ENCODE results near the gene SOX15.
A peak's percentile ranks its signal among the peaks of the same experiment; 100 is the strongest.

SOX15 gene

DNA sequence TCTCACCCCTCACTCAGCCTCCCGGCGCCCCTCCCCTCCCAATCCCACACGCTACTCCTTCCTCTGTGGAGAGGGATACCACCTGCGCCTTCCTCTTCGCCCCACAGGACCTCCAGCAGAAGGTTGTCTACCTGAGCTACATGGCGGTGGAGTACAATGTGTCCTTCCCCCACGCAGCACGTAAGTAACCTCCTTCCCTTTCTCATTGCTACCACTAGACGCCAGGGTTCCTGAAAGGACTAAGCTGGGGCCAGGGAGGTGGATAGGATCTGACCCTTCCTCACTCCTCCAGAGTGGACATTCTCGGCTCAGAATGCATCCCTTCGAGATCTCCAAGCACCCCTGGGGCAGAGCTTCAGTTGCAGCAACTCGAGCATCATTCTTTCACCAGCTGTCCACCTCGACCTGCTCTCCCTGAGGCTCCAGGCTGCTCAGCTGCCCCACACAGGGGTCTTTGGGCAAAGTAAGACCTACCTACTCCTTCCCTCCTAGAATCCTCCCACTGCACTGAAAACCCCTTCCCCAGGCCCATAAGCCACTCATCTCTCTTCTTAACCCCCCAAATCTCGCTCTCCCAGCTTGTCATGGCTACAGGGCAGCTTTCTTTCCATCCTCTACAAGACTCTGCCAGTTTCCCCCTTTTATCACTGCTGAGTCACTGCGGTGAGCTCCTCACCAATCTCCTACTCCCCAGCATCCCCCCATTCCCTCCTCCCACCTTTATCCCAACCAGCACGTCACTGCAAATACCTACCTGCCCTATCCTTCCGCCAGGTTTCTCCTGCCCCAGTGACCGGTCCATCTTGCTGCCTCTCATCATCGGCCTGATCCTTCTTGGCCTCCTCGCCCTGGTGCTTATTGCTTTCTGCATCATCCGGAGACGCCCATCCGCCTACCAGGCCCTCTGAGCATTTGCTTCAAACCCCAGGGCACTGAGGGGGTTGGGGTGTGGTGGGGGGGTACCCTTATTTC is 9.0 kb downstream of the SOX15 start:
- peak in 11 of 42 donors; percentile 11 to 65 (median 34) for DNase-seq
- intact Hi-C loops (cut with DNase I), result loop anchor here (10.0 kb wide), 1 partner anchor 104 kb away; the partner anchor contains the start of genes TP53 and WRAP53

DNA sequence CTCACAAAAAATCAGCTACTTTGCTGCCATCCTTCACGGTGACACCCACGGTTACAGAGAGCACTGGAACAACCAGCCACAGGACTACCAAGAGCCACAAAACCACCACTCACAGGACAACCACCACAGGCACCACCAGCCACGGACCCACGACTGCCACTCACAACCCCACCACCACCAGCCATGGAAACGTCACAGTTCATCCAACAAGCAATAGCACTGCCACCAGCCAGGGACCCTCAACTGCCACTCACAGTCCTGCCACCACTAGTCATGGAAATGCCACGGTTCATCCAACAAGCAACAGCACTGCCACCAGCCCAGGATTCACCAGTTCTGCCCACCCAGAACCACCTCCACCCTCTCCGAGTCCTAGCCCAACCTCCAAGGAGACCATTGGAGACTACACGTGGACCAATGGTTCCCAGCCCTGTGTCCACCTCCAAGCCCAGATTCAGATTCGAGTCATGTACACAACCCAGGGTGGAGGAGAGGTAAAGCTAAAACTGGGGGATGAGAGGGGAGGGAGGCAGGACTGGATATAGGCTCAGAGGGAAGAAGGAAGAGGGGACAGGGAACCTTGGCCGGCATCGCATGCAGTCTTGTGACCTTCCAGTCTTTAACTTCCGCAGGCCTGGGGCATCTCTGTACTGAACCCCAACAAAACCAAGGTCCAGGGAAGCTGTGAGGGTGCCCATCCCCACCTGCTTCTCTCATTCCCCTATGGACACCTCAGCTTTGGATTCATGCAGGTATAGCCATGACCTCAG is 9.9 kb downstream of the SOX15 start:
- DNase-seq, result peak in 1 of 42 donors; percentile 43
- intact Hi-C loops (cut with DNase I), result loop anchor here (10.0 kb wide), 2 partner anchors 105 to 225 kb away; partner anchors contain the start of genes KCTD11, TMEM95, TP53 and WRAP53

DNA sequence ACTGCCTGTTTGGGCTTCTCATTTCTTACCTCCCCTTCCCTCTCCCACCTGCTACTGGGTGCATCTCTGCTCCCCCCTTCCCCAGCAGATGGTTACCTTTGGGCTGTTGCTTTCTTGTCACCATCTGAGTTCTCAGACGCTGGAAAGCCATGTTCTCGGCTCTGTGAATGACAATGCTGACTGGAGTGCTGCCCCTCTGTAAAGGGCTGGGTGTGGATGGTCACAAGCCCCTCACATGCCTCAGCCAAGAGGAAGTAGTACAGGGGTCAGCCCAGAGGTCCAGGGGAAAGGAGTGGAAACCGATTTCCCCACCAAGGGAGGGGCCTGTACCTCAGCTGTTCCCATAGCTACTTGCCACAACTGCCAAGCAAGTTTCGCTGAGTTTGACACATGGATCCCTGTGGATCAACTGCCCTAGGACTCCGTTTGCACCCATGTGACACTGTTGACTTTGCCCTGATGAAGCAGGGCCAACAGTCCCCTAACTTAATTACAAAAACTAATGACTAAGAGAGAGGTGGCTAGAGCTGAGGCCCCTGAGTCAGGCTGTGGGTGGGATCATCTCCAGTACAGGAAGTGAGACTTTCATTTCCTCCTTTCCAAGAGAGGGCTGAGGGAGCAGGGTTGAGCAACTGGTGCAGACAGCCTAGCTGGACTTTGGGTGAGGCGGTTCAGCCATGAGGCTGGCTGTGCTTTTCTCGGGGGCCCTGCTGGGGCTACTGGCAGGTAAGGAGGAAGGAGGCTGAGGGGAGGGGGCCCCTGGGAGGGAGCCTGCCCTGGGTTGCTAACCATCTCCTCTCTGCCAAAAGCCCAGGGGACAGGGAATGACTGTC is 10.7 kb downstream of the SOX15 start, which contains the start of gene CD68:
Gene CD68 (plus strand): TSS at position 638 of the 833 bp plus-strand sequence. CDS start 40 bp downstream, at position 678.
- DNase-seq, result peak in 21 of 42 donors; percentile 24 to 84 (median 54)
- intact Hi-C loops (cut with DNase I), result loop anchor here (10.0 kb wide), 1 partner anchor 224 kb away; the partner anchor contains the start of genes KCTD11 and TMEM95

DNA sequence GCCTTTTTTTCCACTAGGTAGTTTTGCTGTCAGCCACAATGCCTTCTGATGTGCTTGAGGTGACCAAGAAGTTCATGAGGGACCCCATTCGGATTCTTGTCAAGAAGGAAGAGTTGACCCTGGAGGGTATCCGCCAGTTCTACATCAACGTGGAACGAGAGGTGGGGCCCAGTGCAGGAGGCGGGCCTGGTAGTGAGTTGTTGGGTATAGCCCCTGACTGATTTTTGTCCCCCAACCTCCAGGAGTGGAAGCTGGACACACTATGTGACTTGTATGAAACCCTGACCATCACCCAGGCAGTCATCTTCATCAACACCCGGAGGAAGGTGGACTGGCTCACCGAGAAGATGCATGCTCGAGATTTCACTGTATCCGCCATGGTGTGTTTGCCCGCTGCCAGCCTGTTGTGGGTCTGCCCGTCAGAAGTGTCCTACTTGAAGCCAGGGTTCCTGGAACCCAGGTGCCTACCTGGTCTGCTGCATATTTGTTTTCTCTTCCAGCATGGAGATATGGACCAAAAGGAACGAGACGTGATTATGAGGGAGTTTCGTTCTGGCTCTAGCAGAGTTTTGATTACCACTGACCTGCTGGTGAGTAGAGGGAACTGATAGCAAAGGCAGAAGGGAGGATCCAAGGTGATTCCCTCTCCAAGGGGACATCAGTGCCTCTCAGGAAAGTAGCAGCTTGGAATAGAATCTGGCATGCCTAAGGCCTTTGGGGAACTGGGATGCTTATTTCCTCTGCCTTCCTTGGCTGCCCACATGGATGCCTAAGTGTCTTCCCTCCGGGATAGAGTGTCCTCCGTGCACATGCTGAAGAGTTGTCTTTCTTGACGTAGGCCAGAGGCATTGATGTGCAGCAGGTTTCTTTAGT is 12.3 kb downstream of the SOX15 start:
- no peak for DNase-seq
- intact Hi-C loops (cut with DNase I), result loop anchor here (10.0 kb wide), 1 partner anchor 223 kb away; the partner anchor contains the start of genes KCTD11 and TMEM95

DNA sequence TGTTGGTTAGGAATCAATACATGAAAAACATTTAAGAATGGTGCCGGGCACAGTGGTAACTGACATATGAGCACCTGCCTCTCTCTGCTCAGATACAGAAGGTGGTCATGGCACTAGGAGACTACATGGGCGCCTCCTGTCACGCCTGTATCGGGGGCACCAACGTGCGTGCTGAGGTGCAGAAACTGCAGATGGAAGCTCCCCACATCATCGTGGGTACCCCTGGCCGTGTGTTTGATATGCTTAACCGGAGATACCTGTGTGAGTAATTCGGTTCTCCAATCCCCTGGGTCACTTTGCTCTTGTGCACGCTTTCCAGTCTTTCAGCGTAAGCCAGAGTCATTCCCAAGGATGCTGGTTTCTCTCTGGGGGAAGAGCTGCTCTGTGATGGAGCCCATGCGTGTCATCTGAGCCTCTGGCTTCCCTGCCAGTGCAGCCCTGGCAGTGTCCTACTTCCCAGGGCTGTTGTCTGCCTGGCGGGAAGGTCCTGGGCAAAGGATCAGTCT is 13.4 kb downstream of the SOX15 start:
- no peak for DNase-seq
- intact Hi-C loops (cut with DNase I), result loop anchor here (10.0 kb wide), 1 partner anchor 222 kb away; the partner anchor contains the start of genes KCTD11 and TMEM95

DNA sequence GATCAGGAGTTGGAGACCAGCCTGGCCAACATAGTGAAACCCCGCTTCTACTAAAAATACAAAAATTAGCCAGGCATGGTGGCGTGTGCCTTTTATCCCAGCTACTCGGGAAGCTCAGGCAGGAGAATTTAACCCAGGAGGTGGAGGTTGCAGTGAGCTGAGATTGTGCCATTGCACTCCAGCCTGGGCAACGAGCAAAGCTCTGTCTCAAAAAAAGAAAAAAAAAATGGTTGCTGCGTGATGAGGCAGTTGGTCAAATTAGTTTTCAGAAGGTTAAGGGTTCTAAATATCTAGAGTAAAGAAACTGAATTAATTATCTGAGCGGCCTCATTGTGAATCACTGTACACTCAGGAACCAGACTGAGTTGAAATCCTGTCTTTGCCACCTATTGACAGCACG is 13.9 kb downstream of the SOX15 start:
- no peak for DNase-seq
- intact Hi-C loops (cut with DNase I), result loop anchor here (10.0 kb wide), 1 partner anchor 221 kb away; the partner anchor contains the start of genes KCTD11 and TMEM95

DNA sequence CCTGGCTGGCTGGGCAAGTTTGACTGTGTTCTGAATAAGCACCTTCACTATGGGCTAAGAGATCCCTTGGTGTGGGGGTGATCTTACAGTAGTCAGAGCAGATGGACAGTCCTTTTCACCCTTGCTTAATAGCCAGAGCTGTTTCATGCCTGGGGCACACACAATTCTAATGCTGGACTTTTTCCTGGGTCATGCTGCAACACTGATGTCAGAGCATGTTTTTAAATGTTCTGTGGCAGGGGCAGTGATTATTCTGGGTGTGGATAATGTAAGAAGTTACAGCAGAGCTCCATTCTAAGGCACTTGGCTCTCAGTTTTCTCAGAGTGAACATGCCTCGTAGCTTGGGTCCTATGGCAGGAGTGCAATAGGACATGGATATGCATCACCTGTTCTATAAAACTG is 14.4 kb downstream of the SOX15 start:
- intact Hi-C loops (cut with DNase I), result loop anchor here (10.0 kb wide), 1 partner anchor 221 kb away; the partner anchor contains the start of genes KCTD11 and TMEM95
- DNase-seq, result no peak

DNA sequence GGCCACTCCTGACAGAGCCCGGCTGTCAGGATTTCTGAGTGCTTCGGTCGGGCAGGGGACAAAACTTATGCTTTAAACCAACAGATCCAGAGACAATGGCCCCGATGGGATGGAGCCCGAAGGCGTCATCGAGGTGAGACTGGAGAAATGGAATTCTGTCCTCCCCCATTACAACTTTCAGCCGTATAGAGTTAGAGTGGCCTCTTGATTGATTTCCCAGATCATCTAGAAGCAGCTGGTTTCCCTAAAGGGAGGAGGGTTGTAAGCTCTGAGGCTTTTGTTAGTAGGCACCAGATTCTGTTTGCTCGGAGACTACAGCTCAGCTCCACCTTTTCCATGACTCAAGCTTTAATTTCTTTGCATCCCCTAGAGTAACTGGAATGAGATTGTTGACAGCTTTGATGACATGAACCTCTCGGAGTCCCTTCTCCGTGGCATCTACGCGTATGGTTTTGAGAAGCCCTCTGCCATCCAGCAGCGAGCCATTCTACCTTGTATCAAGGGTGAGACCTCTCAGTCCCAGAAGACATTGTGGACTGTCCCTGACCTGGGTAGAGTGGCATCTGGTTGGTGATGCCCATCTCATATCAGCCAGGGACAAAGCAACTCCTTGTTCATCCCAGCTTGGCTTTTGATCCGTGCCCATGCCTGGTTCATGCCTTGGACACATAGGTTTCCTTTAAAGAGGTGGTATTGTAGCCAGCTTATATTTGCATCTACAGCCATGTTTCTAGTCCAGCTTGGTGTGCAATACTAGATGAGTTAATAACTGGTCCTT is 15.5 kb downstream of the SOX15 start:
- no peak for DNase-seq
- intact Hi-C loops (cut with DNase I), result loop anchor here (10.0 kb wide), 1 partner anchor 220 kb away; the partner anchor contains the start of genes KCTD11 and TMEM95

DNA sequence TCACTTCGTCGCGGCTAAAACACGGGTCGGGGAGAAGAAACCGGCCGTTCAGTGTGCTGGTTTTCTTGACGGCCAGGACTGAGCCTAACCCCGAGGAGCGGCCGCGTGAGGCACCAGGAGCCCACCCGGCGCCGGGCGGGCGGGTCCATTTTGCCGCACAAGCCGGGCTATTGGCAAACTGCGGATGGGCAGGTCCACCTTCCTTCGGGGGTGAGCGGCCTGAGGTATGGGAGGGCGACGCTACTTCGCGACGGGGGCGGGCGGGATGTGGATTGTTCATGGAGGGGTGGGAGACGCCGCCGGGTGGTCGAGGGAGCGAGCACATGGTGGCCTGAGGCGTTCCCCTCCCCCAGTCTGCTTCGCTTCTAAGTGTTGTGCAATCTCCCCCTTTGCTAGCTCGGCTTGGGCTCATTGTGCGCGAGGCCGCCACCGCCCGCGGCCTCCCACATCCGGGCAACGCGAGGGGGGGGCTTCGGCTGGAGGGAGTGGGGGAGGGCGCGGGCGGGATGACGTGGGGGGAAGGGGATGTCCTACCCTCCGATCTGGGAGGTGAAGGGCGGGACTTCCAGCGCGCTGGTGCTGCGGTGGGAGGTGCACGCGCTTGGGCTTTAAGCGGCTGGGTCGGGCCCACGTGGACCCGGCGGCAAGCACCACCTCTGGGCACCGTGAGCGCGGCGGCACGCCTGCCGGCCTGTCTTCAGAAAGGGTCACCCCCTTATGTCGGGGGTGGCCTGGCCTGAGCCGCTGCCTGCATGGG is 16.4 kb downstream of the SOX15 start:
- intact Hi-C loops (cut with DNase I), result loop anchor here (10.0 kb wide), 1 partner anchor 219 kb away; the partner anchor contains the start of genes KCTD11 and TMEM95
- peak; percentile 76 to 95 (median 89) for DNase-seq

DNA sequence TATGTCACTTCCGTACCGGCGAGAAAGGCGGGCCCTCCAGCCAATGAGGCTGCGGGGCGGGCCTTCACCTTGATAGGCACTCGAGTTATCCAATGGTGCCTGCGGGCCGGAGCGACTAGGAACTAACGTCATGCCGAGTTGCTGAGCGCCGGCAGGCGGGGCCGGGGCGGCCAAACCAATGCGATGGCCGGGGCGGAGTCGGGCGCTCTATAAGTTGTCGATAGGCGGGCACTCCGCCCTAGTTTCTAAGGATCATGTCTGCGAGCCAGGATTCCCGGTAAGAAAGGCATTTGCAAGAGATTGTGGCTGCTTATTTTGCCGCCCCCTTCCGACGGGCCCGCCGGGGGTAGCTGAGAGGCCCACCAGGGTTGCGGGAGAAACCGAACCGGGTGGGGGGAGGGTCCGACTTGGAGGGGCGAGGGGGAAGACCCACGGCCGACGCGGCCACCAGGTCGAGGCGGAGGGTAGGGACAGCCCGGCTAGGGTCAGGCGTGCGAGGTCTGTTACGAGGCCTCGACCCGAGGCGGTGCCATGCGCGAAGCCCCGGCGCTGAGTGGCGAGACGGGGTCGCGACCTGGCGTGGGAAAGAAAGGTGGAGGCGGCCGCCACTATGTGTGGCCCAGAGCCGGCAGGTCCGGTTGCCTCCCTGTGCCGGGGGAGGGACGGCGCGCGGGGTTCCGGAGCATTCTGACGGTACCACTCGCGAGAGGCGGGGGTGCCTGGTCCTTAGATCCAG is 17.1 kb downstream of the SOX15 start:
- peak; percentile 98 to 100 (median 100) for DNase-seq
- intact Hi-C loops (cut with DNase I), result loop anchor here (10.0 kb wide), 1 partner anchor 218 kb away; the partner anchor contains the start of genes KCTD11 and TMEM95

DNA sequence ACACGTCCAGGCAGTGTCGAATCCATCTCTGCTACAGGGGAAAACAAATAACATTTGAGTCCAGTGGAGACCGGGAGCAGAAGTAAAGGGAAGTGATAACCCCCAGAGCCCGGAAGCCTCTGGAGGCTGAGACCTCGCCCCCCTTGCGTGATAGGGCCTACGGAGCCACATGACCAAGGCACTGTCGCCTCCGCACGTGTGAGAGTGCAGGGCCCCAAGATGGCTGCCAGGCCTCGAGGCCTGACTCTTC is 17.6 kb downstream of the SOX15 start:
- no peak for DNase-seq
- intact Hi-C loops (cut with DNase I), result loop anchor here (10.0 kb wide), 1 partner anchor 217 kb away; the partner anchor contains the start of genes KCTD11 and TMEM95

DNA sequence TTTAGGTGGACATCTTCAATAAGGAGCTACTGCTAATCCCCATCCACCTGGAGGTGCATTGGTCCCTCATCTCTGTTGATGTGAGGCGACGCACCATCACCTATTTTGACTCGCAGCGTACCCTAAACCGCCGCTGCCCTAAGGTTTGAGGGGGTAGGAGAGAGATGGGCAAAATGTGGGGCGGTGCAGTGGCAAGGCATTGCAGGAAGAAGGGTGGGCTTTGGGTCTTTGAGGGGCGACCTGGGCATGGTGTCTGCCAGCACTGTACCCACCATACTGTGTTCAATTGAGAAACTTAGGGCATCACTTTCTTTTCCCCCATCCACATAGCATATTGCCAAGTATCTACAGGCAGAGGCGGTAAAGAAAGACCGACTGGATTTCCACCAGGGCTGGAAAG is 19.5 kb downstream of the SOX15 start:
- no peak for DNase-seq
- intact Hi-C loops (cut with DNase I), result loop anchor here (10.0 kb wide), 1 partner anchor 216 kb away; the partner anchor contains the start of genes KCTD11 and TMEM95

DNA sequence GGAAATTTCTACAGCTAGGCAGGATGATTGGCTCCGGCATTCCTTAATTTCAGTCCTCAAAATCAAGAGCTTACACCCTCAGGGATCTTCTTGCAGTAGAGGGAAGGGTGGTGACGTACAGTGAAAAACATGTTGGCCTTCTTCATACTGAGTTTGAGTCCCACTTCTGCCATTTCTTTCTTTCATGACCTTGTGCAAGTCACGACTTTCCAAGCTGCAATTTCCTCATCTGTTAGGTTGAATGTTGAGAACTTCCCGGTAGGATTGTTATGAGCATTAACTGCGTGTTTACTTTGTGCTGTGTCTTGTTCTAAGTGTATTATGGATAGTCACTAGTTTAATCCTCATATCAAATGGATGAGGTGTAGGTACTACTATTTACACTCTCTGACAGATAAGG is 20.3 kb downstream of the SOX15 start:
- intact Hi-C loops (cut with DNase I), result no loop called here
- DNase-seq, result no peak

DNA sequence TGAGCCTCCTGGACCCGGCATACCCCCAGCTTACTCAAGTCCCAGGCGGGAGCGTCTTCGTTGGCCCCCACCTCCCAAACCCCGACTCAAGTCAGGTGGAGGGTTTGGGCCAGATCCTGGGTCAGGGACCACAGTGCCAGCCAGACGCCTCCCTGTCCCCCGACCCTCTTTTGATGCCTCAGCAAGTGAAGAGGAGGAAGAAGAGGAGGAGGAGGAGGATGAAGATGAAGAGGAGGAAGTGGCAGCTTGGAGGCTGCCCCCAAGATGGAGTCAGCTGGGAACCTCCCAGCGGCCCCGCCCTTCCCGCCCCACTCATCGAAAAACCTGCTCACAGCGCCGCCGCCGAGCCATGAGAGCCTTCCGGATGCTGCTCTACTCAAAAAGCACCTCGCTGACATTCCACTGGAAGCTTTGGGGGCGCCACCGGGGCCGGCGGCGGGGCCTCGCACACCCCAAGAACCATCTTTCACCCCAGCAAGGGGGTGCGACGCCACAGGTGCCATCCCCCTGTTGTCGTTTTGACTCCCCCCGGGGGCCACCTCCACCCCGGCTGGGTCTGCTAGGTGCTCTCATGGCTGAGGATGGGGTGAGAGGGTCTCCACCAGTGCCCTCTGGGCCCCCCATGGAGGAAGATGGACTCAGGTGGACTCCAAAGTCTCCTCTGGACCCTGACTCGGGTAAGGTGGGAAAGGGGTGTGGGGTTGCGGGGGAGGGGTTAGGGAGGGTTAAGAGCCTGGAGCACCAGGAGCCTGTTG is 26.6 kb downstream of the SOX15 start:
- DNase-seq, result no peak
- intact Hi-C loops (cut with DNase I), result no loop called here
